Measurements from ENCODE around the gene MOK.

The MOK gene

GRCh38 chr14:102209224-102209966 lies 95.6 kb downstream of the MOK start:
- no peak overlapping the region for H3K4me3 ChIP-seq (ENCODE audit: low read depth, low read length)
- no peak for TF ChIP-seq CTCF (IDR thresholded peaks at IDR 0.05; ENCODE audit: low read depth, low read length)
- TF ChIP-seq MYC (IDR thresholded peaks at IDR 0.05; ENCODE audit: low read depth, low read length), result no peak
- no peak for DNase-seq (ENCODE audit: low read depth)

DNA sequence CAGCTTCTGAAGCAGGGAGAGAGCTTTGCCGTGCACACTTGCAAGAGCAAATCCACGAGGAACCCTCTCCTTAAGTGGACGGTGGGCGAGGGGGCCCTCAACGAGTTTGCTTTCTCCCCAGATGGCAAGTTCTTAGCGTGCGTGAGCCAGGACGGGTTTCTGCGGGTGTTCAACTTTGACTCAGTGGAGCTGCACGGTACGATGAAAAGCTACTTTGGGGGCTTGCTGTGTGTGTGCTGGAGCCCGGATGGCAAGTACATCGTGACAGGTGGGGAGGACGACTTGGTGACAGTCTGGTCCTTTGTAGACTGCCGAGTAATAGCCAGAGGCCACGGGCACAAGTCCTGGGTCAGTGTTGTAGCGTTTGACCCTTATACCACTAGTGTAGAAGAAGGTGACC lies 96.2 kb downstream of the MOK start:
- TF ChIP-seq CTCF (IDR thresholded peaks at IDR 0.05; ENCODE audit: low read depth, low read length), result no peak
- no peak for TF ChIP-seq POLR2A (IDR thresholded peaks at IDR 0.05; ENCODE audit: extremely low read depth, insufficient read length)
- DNase-seq (ENCODE audit: low read depth), result no peak
- no peak overlapping the region for H3K4me3 ChIP-seq (ENCODE audit: low read depth, low read length)

GRCh38 chr14:102207831-102208365 lies 97.1 kb downstream of the MOK start:
- H3K4me3 ChIP-seq (ENCODE audit: low read depth, low read length), result no peak overlapping the region
- DNase-seq (ENCODE audit: low read depth), result no peak
- TF ChIP-seq, protein P1, sequence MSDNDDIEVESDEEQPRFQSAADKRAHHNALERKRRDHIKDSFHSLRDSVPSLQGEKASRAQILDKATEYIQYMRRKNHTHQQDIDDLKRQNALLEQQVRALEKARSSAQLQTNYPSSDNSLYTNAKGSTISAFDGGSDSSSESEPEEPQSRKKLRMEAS (IDR thresholded peaks at IDR 0.05; ENCODE audit: low read depth, low read length), result no peak
- TF ChIP-seq MYC (IDR thresholded peaks at IDR 0.05; ENCODE audit: low read depth, low read length), result no peak
- no peak for TF ChIP-seq POLR2A (IDR thresholded peaks at IDR 0.05; ENCODE audit: extremely low read depth, insufficient read length)
- no peak for TF ChIP-seq CTCF (IDR thresholded peaks at IDR 0.05; ENCODE audit: low read depth, low read length)

- DNase-seq (ENCODE audit: low read depth), result no peak
- TF ChIP-seq, protein P1 (IDR thresholded peaks at IDR 0.05; ENCODE audit: low read depth, low read length), result no peak
- TF ChIP-seq CTCF (IDR thresholded peaks at IDR 0.05; ENCODE audit: low read depth, low read length), result no peak
- TF ChIP-seq MYC (IDR thresholded peaks at IDR 0.05; ENCODE audit: low read depth, low read length), result no peak
- TF ChIP-seq POLR2A (IDR thresholded peaks at IDR 0.05; ENCODE audit: extremely low read depth, insufficient read length), result no peak
- no peak overlapping the region for H3K4me3 ChIP-seq (ENCODE audit: low read depth, low read length)
These were observed 98.0 kb downstream of the MOK start for GRCh38 chr14:102206918-102207317.

GRCh38 chr14:102205560-102205959 lies 99.4 kb downstream of the MOK start:
- DNase-seq (ENCODE audit: low read depth), result no peak
- no peak for TF ChIP-seq POLR2A (IDR thresholded peaks at IDR 0.05; ENCODE audit: extremely low read depth, insufficient read length)
- no peak for TF ChIP-seq CTCF (IDR thresholded peaks at IDR 0.05; ENCODE audit: low read depth, low read length)
- no peak for TF ChIP-seq MYC (IDR thresholded peaks at IDR 0.05; ENCODE audit: low read depth, low read length)
- TF ChIP-seq, protein P1 (IDR thresholded peaks at IDR 0.05; ENCODE audit: low read depth, low read length), result no peak
- H3K4me3 ChIP-seq (ENCODE audit: low read depth, low read length), result no peak overlapping the region

GRCh38 chr14:102203382-102203781 lies 101.6 kb downstream of the MOK start:
- TF ChIP-seq, protein P1 (IDR thresholded peaks at IDR 0.05; ENCODE audit: low read depth, low read length), result no peak
- TF ChIP-seq MYC (IDR thresholded peaks at IDR 0.05; ENCODE audit: low read depth, low read length) (no peak), CTCF (IDR thresholded peaks at IDR 0.05; ENCODE audit: low read depth, low read length) (no peak), POLR2A (IDR thresholded peaks at IDR 0.05; ENCODE audit: extremely low read depth, insufficient read length) (no peak)
- DNase-seq (ENCODE audit: low read depth), result no peak
- no peak overlapping the region for H3K4me3 ChIP-seq (ENCODE audit: low read depth, low read length)

All from NB4 (cell line).